IMR-90 (cell line): ENCODE results near the gene RUNX1. TPM values are rescaled to one million over a fixed set of nuclear protein-coding genes. Genes with fewer than 3 reads are reported as not detected.

Experiments
- ATAC-seq: fragments of 200-7000 bp; cut with Tn5 transposase; 2 replicates; pipeline ENCODE4 v1.9.1; 2020; ENCODE audit warnings: low read depth, mild to moderate bottlenecking, moderate library complexity
- BruUV-seq: library from RNA; stranded (reverse); fragments of 400-500 nt; replicated peaks from 2 replicates; lab custom pipeline; 2021; lab: Mats Ljungman, UMichigan
- CTCF ChIA-PET: fragments of 300-600 bp; formaldehyde crosslinking; extraction: SDS; loops from one replicate; lab custom pipeline; 2021; ENCODE audit warnings: antibody characterized with exemption; lab: Yijun Ruan, JAX
- POLR2A ChIA-PET: fragments of 300-600 bp; sonication (Branson Sonifier 250); formaldehyde crosslinking; loops from one replicate; lab custom pipeline; 2022; ENCODE audit warnings: antibody characterized with exemption; ENCODE audit not compliant: unreplicated experiment; lab: Charles Lee
- DNase-seq: peaks from one replicate; pipeline ENCODE4 v3.0.0; 2013
- H2AFZ ChIP-seq: replicated peaks from 2 replicates; pipeline ENCODE3; 2013; ENCODE audit warnings: low read length, mild to moderate bottlenecking; ENCODE audit not compliant: poor library complexity
- H2AK5ac ChIP-seq: 2 replicates; pipeline ENCODE4 v1.6.1; 2013; ENCODE audit warnings: low read depth, low read length, inconsistent platforms
- H2AK9ac ChIP-seq: replicated peaks from 2 replicates; pipeline ENCODE3; 2013; ENCODE audit warnings: mild to moderate bottlenecking, low read depth, low read length, moderate library complexity; ENCODE audit not compliant: poor library complexity
- H2BK120ac ChIP-seq: 2 replicates; pipeline ENCODE4 v1.6.1; 2013; ENCODE audit warnings: low read depth, low read length, inconsistent platforms
- H2BK15ac ChIP-seq: 3 replicates; pipeline ENCODE4 v1.6.1; 2013; ENCODE audit warnings: low read depth, low read length, inconsistent platforms
- H2BK20ac ChIP-seq: 2 replicates; pipeline ENCODE4 v1.6.1; 2013; ENCODE audit warnings: low read depth, mild to moderate bottlenecking, inconsistent platforms, low read length, moderate library complexity
- H2BK5ac ChIP-seq: 2 replicates; pipeline ENCODE4 v1.6.1; 2013; ENCODE audit warnings: mild to moderate bottlenecking, low read depth, low read length, inconsistent platforms; ENCODE audit not compliant: poor library complexity, severe bottlenecking
- H3K14ac ChIP-seq: replicated peaks from 2 replicates; pipeline ENCODE4 v1.6.1; 2013; ENCODE audit warnings: low read depth, low read length, inconsistent platforms
- H3K18ac ChIP-seq: 2 replicates; pipeline ENCODE4 v1.6.1; 2013; ENCODE audit warnings: low read depth, low read length, control low read depth
- H3K23ac ChIP-seq: 2 replicates; pipeline ENCODE4 v1.6.1; 2013; ENCODE audit warnings: low read depth, low read length, inconsistent platforms
- H3K27ac ChIP-seq: 2 replicates; pipeline ENCODE4 v1.5.1; 2013; ENCODE audit warnings: mild to moderate bottlenecking, control low read depth, low read length; ENCODE audit not compliant: insufficient read depth
- H3K27me3 ChIP-seq: 2 replicates; pipeline ENCODE4 v1.6.1; 2013; ENCODE audit warnings: low read length; ENCODE audit not compliant: control insufficient read depth, insufficient read depth
- H3K36me3 ChIP-seq: 2 replicates; pipeline ENCODE4 v1.6.1; 2013; ENCODE audit warnings: low read length, mixed read lengths; ENCODE audit not compliant: control insufficient read depth, insufficient read depth
- H3K4ac ChIP-seq: 2 replicates; pipeline ENCODE4 v1.6.1; 2013; ENCODE audit warnings: low read depth, low read length, inconsistent platforms
- H3K4me1 ChIP-seq: 2 replicates; pipeline ENCODE4 v1.6.1; 2013; ENCODE audit warnings: low read length, mixed read lengths; ENCODE audit not compliant: control insufficient read depth, insufficient read depth
- H3K4me2 ChIP-seq: 2 replicates; pipeline ENCODE4 v1.6.1; 2013; ENCODE audit warnings: low read depth, mild to moderate bottlenecking, control low read depth, low read length, moderate library complexity
- H3K4me3 ChIP-seq: 2 replicates; pipeline ENCODE4 v1.5.1; 2013; ENCODE audit warnings: low read depth, mild to moderate bottlenecking, control low read depth, low read length, moderate library complexity; ENCODE audit not compliant: insufficient read depth
- H3K56ac ChIP-seq: 2 replicates; pipeline ENCODE4 v1.6.1; 2013; ENCODE audit warnings: low read length, inconsistent platforms; ENCODE audit not compliant: insufficient read depth; ENCODE audit errors: extremely low read depth
- H3K79me1 ChIP-seq, 2 experiments: 2 replicates each; pipeline ENCODE4 v1.6.1; 2013; ENCODE audit warnings: low read length in 2 of 2, inconsistent platforms in 1 of 2, low read depth in 1 of 2
- H3K9ac ChIP-seq: 2 replicates; pipeline ENCODE4 v1.6.1; 2013; ENCODE audit warnings: low read depth, low read length, control low read depth
- H3K9me1 ChIP-seq: 2 replicates; pipeline ENCODE4 v1.6.1; 2013; ENCODE audit warnings: low read length, inconsistent platforms; ENCODE audit not compliant: insufficient read depth
- H3K9me3 ChIP-seq: 2 replicates; pipeline ENCODE4 v1.6.1; 2013; ENCODE audit warnings: low read length; ENCODE audit not compliant: control insufficient read depth, insufficient read depth
- H4K20me1 ChIP-seq: 2 replicates; pipeline ENCODE4 v1.6.1; 2013; ENCODE audit warnings: low read length, inconsistent platforms; ENCODE audit not compliant: insufficient read depth
- H4K5ac ChIP-seq: 2 replicates; pipeline ENCODE4 v1.6.1; 2013; ENCODE audit warnings: mild to moderate bottlenecking, low read depth, low read length, control low read depth
- H4K8ac ChIP-seq, 2 experiments: 2 replicates each; pipeline ENCODE4 v1.6.1; 2013; ENCODE audit warnings: low read depth in 2 of 2, low read length in 2 of 2, control low read depth in 1 of 2, inconsistent platforms in 1 of 2
- H4K91ac ChIP-seq: 2 replicates; pipeline ENCODE4 v1.6.1; 2013; ENCODE audit warnings: low read depth, low read length, inconsistent platforms; ENCODE audit not compliant: insufficient read depth
- CEBPB ChIP-seq: IDR thresholded peaks from 2 replicates; pipeline ENCODE4 v1.6.1; 2012; ENCODE audit warnings: low read depth, low read length, improper control_type of control experiment
- SMC3 ChIP-seq: fragments of 150-350 bp; IDR thresholded peaks from 2 replicates; pipeline ENCODE4 v1.6.1; 2016; ENCODE audit warnings: low read depth, mild to moderate bottlenecking, antibody characterized with exemption, low read length, moderate library complexity
- WGBS, 2 experiments: methylation state at CpG; one replicate each; pipeline versions ENCODE4 v1.1.5 to v1.1.7; 2013; ENCODE audit warnings: missing lambda C conversion rate in 2 of 2; ENCODE audit not compliant: insufficient read length in 1 of 2; ENCODE audit errors: extremely low coverage in 2 of 2; 5-methylcytosine and 5-hydroxymethylcytosine counted together
- dilution Hi-C: fragments of 300-500 bp; cut with HindIII; formaldehyde crosslinking; loops from one replicate; pipeline ENCODE4 v1.14.3; 2018; ENCODE audit warnings: low sequenced_read_pairs; ENCODE audit not compliant: unreplicated experiment
- in situ Hi-C: fragments of 300-500 bp; cut with MboI; formaldehyde crosslinking; loops from 3 replicates; pipeline ENCODE4 v1.14.3; 2019; ENCODE audit warnings: low sequenced_read_pairs, inconsistent platforms, mixed read lengths
- intact Hi-C: fragments of 100-400 bp; cut with micrococcal nuclease; formaldehyde crosslinking; loops from 2 replicates; pipeline ENCODE4 v1.10.0; 2022
- polyA plus RNA-seq, 3 experiments: library from polyadenylated mRNA; depleted of rRNA; stranded (reverse); fragments of >200 nt; gene quantifications; 2 replicates each; pipeline ENCODE4 v1.2.3, GENCODE V29; 2012; ENCODE audit warnings: low replicate concordance in 1 of 3
- total RNA-seq: library from RNA; depleted of rRNA; stranded (reverse); fragments of >200 nt; gene quantifications from 2 replicates; pipeline ENCODE4 v1.2.3, GENCODE V29; 2012

Gene RUNX1
- total and polyA plus RNA-seq, 2 of the 4 experiments (the other 2 are of a cell fraction) = 34.5 to 56.5 TPM

- no peak overlapping the region for H4K91ac ChIP-seq
- H3K27ac ChIP-seq = no peak overlapping the region
- CTCF ChIA-PET = no interaction called here
- no peak for DNase-seq
- H3K79me1 ChIP-seq = no peaks in the 10 kb centered on the region
- H3K14ac ChIP-seq = no peak overlapping the region
- H3K27me3 ChIP-seq = no peaks in the 10 kb centered on the region
- H2AFZ ChIP-seq = no peak overlapping the region
- peaks cover 6% of the 10 kb centered on the region for H3K4me1 ChIP-seq
- peaks cover 11% of the 10 kb centered on the region for H3K9me1 ChIP-seq
- H3K18ac ChIP-seq = no peak overlapping the region
- no peak overlapping the region for H3K23ac ChIP-seq
- no peaks in the 10 kb centered on the region for H3K9me3 ChIP-seq
- no peak for ATAC-seq
- in situ Hi-C loops (no loop called here), intact Hi-C loops (no loop called here), dilution Hi-C loops (no loop called here)
- BruUV-seq = no TSS peak
- no peaks in the 10 kb centered on the region for H4K20me1 ChIP-seq
- H3K36me3 ChIP-seq = no peaks in the 10 kb centered on the region
- no peak overlapping the region for H3K4me2 ChIP-seq
- 100% methylated on average over 1 of the region's 4 CpGs; no CpG with 5 or more reads in 1 of the 2 experiments for WGBS, 2 experiments
- TF ChIP-seq CEBPB (no peak), SMC3 (no peak)
- H2BK15ac ChIP-seq = peak overlapping the region; percentile 51; the same call in 1 of the 3 replicates
- H4K5ac ChIP-seq = no peak overlapping the region
- H3K4ac ChIP-seq = no peak overlapping the region
- H4K8ac ChIP-seq = no peak overlapping the region
- no peak overlapping the region for H2BK120ac ChIP-seq
- no peak overlapping the region for H3K56ac ChIP-seq
- H3K4me3 ChIP-seq = no peak overlapping the region
- no peak overlapping the region for H2BK20ac ChIP-seq
- no peak overlapping the region for H2AK9ac ChIP-seq
- no peak overlapping the region for H2BK5ac ChIP-seq
- POLR2A ChIA-PET = no interaction called here
- H3K9ac ChIP-seq = no peak overlapping the region
- H2AK5ac ChIP-seq = no peak overlapping the region
Observed at GRCh38 chr21:35066824-35067223, 17.7 kb upstream of the RUNX1 start.
